LNCaP clone FGC (cell line): ENCODE data around the gene NEBL.

Source experiments
- DNase-seq: peaks from one replicate; pipeline ENCODE4 v3.0.0-alpha.2; 2011; ENCODE audit warnings: low read depth
- H3K4me3 ChIP-seq: 2 replicates; pipeline ENCODE4 v1.5.1; 2011; ENCODE audit warnings: mild to moderate bottlenecking, low read depth, low read length, control low read depth
- TF ChIP-seq, protein P1 (sequence below): IDR thresholded peaks from 2 replicates; pipeline ENCODE4 v1.5.1; 2012; ENCODE audit warnings: mild to moderate bottlenecking; ENCODE audit not compliant: control insufficient read depth, insufficient read depth; ENCODE audit errors: extremely low read depth

Gene NEBL

DNA sequence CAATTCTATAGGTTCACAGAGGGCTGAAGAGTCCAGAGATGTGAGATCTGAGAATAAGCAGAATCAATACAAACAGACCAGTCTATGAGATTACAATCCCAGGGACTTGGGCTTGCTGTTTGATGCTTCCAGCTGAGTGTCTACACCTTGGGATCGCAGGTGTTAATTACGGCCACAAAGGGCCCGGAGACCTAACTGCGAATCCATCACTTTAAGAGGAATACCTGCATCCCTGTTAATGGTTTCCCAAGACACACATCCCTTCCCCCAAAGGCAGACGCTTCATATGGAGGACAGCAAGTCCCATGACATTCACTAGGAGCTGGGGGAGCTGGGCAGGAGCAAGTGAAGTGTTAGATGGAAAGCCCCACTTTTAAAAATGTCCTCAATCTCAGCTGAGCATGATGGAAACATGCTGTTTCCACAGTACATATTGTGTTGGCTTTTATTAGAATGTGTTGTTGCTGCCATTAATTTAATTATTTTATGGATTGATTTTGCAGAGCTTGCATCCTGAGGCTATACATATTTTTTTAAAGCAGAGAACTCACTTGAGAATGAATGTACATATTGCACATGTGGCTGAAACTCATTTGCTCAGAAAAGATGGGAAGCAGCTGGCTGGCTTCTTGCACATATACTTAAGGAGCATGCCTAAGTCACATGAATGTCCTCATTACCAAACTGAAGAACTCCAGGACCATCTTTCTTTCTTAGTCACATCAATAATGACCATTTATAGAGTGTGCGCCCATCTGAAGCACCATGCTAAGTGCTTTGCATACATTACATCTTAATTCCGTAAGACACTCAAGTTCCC lies 151.3 kb downstream of the NEBL start:
- no peak for DNase-seq
- TF ChIP-seq, protein P1, sequence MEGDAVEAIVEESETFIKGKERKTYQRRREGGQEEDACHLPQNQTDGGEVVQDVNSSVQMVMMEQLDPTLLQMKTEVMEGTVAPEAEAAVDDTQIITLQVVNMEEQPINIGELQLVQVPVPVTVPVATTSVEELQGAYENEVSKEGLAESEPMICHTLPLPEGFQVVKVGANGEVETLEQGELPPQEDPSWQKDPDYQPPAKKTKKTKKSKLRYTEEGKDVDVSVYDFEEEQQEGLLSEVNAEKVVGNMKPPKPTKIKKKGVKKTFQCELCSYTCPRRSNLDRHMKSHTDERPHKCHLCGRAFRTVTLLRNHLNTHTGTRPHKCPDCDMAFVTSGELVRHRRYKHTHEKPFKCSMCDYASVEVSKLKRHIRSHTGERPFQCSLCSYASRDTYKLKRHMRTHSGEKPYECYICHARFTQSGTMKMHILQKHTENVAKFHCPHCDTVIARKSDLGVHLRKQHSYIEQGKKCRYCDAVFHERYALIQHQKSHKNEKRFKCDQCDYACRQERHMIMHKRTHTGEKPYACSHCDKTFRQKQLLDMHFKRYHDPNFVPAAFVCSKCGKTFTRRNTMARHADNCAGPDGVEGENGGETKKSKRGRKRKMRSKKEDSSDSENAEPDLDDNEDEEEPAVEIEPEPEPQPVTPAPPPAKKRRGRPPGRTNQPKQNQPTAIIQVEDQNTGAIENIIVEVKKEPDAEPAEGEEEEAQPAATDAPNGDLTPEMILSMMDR: no peak
- H3K4me3 ChIP-seq: no peak overlapping the region

DNA sequence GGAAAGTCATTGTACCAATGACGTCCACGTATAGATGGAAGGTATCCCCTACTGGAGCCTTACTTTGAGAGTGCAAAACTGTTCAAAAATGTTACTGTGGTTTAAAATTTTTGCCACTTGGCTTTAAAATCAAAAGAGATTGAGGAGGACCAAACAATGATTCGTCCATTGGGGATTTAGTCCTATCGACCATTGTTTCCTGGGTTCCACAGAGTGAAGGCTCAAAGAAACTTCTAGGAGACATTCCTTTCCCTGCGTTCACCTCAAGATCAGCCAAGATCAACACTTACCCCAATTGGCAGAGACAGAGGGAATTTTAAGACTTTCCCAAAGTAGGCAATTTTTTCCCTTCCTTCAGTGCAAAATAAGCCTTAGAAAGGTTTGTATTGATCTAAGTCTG lies 152.3 kb downstream of the NEBL start:
- TF ChIP-seq, protein P1: no peak
- no peak for DNase-seq

GRCh38 chr10:20743942-20744341 lies 153.2 kb downstream of the NEBL start:
- no peak overlapping the region for H3K4me3 ChIP-seq
- TF ChIP-seq, protein P1: no peak

More for the DNA sequence above, 152.3 kb downstream of the NEBL start:
- no peak overlapping the region for H3K4me3 ChIP-seq

GRCh38 chr10:20742737-20743541 lies 154.2 kb downstream of the NEBL start:
- DNase-seq: no peak

More at GRCh38 chr10:20743942-20744341, 153.2 kb downstream of the NEBL start:
- DNase-seq: no peak

DNA sequence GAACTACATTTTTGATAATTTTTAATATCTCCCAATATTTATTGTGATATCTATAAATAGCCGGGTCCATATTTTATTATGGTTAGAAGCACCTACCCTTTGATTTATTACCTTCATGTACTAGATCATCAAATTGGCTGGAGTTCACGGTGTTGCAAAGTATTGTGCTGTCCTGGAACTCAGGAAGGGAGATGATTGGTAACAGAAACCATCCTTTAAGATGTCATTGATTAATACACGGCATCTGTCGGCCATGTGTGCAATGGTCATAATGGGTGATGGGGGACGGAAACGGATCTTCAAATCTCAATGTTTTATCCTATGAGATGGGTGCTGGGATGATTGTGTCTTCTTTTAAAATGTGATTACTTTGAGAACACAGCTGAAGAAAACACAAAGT lies 157.0 kb downstream of the NEBL start:
- no peak overlapping the region for H3K4me3 ChIP-seq
- DNase-seq: no peak
- TF ChIP-seq, protein P1: no peak

More at GRCh38 chr10:20742737-20743541, 154.2 kb downstream of the NEBL start:
- TF ChIP-seq, protein P1: no peak
- H3K4me3 ChIP-seq: no peak overlapping the region

DNA sequence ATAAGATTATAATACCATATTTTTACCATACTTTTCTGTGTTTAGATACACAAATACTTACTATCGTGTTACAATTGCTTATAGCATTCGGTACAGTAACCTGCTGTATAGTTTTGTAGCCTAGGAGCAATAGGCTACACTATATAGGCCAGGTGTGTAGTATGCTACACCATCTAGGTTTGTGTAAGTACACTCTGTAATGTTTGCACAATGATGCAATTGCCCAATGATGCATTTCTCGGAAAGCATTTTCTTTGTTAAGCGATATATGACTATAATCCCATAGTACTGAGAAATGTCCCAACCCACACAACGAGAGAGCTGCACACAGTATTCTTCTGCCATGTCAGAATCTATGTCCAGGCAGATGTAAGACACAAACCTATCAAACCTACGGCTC lies 160.0 kb downstream of the NEBL start:
- DNase-seq: no peak
- no peak overlapping the region for H3K4me3 ChIP-seq
- TF ChIP-seq, protein P1: no peak
